ENCODE data around the gene RB1.

DNA sequence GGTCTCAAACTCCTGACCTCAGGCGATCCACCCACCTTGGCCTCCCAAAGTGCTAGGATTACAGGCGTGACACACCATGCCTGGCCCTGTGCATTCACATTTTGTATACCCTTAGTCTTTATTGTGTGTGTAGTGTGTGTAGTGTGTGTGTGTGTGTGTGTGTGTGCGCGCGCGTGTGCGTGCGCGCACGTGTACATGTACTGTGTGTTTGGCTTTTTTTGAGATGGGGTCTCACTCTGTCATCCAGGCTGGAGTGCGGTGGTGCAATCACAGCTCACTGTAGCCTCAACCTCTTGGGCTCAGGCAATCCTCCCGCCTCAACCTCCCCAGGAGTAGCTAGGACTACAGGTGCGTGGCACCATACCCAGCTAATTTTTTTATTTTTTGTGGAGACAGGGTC, 48.5 kb upstream of the RB1 start:
- TF ChIP-seq POLR2A (IDR thresholded peaks at IDR 0.05; ENCODE audit: low read depth, low read length) (no peak), POLR2AphosphoS5 (IDR thresholded peaks at IDR 0.05; ENCODE audit: low read depth, low read length) (no peak), TAF1 (IDR thresholded peaks at IDR 0.05; ENCODE audit: borderline replicate concordance, low read depth, low read length) (no peak)

Data from GM12892 (cell line).